ENCODE results near the gene KRTAP10-5. TPM values are rescaled to one million over a fixed set of nuclear protein-coding genes. Genes with fewer than 3 reads are reported as not detected.

KRTAP10-5 gene
- total RNA-seq, 1 experiment from 2014 or later, result not detected

DNA sequence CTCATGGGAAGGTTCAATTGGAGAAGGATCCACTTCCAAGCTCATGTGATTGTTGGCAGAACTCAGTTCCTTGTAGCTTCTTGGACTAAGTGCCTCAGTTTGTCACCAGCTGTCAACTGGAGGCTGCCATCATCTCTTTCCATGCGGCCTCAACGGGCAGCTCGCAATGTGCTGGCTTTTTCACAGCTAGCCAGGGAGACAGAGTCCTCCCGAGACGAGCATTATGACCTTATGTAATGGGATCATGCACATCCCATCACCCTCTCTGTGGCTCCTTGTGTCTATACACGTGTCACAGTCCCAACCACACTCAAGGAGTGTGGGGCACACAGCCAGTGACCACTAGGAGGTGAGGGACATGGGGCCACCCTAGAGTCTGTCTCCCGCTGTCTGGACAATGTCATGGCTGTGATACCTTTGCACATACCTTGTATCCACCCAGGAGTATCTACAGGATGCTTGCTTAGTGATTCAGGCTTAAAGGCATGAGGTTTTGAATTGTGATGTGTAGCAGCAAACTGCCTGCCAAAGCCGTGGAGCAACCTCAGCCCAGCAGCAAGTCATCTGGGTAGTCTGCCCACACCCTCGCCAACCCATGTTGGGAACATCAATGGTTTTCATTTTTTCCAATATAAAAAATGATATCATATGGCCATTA, 15.8 kb upstream of the KRTAP10-5 start (continued):
- TF ChIP-seq, protein P1, sequence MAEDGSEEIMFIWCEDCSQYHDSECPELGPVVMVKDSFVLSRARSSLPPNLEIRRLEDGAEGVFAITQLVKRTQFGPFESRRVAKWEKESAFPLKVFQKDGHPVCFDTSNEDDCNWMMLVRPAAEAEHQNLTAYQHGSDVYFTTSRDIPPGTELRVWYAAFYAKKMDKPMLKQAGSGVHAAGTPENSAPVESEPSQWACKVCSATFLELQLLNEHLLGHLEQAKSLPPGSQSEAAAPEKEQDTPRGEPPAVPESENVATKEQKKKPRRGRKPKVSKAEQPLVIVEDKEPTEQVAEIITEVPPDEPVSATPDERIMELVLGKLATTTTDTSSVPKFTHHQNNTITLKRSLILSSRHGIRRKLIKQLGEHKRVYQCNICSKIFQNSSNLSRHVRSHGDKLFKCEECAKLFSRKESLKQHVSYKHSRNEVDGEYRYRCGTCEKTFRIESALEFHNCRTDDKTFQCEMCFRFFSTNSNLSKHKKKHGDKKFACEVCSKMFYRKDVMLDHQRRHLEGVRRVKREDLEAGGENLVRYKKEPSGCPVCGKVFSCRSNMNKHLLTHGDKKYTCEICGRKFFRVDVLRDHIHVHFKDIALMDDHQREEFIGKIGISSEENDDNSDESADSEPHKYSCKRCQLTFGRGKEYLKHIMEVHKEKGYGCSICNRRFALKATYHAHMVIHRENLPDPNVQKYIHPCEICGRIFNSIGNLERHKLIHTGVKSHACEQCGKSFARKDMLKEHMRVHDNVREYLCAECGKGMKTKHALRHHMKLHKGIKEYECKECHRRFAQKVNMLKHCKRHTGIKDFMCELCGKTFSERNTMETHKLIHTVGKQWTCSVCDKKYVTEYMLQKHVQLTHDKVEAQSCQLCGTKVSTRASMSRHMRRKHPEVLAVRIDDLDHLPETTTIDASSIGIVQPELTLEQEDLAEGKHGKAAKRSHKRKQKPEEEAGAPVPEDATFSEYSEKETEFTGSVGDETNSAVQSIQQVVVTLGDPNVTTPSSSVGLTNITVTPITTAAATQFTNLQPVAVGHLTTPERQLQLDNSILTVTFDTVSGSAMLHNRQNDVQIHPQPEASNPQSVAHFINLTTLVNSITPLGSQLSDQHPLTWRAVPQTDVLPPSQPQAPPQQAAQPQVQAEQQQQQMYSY (CRISPR knock-in tag; IDR thresholded peaks at IDR 0.05), result no peak
- TF ChIP-seq ZNF671 (CRISPR knock-in tag; IDR thresholded peaks at IDR 0.05), result no peak
- TF ChIP-seq ATF1 (CRISPR knock-in tag; IDR thresholded peaks at IDR 0.05), result no peak
- TF ChIP-seq, protein P2, sequence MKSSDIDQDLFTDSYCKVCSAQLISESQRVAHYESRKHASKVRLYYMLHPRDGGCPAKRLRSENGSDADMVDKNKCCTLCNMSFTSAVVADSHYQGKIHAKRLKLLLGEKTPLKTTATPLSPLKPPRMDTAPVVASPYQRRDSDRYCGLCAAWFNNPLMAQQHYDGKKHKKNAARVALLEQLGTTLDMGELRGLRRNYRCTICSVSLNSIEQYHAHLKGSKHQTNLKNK (CRISPR knock-in tag; IDR thresholded peaks at IDR 0.05), result no peak
- TF ChIP-seq ZNF423 (CRISPR knock-in tag; IDR thresholded peaks at IDR 0.05), result no peak

DNA sequence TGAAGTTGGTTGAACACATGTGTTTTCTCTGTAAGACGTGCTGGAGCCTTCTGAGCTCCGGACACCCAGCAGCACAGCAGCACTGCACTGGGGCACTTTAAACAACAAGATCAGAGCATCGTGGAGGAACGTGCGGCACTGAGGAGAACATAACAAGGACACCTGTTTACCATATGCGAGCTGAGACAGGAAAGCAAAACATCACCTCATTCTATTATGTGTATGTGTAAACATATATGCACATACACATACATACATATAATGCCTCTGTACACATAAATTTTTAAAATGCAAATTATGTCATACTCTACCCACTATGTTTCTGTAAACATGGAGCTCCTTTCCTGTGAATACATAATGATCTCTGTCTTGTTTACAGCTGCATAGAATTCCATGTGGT, 15.1 kb upstream of the KRTAP10-5 start:
- ChIA-PET CTCF (interaction anchor here (1.4 kb wide), 1 partner anchor 108 kb away, joined by 3 read pairs; no protein-coding TSS in a partner anchor), POLR2A (no interaction called here)
- Mint-ChIP-seq H3K27me3 (ENCODE audit: low read depth) (no peaks in the 10 kb centered on the region; the same call in 1 of the 2 replicates), H3K4me3 (no peak overlapping the region), H3K27ac (no peak overlapping the region; the same call in 1 of the 2 replicates), H3K36me3 (no peaks in the 10 kb centered on the region), H3K9me3 (no peaks in the 10 kb centered on the region), H3K4me1 (peaks cover 51% of the 10 kb centered on the region)
- DNase-seq (ENCODE audit: low spot score), result no peak
- ATAC-seq, result no peak
- no peak for TF ChIP-seq TEAD1 (CRISPR knock-in tag; IDR thresholded peaks at IDR 0.05)
- TF ChIP-seq, protein P3, sequence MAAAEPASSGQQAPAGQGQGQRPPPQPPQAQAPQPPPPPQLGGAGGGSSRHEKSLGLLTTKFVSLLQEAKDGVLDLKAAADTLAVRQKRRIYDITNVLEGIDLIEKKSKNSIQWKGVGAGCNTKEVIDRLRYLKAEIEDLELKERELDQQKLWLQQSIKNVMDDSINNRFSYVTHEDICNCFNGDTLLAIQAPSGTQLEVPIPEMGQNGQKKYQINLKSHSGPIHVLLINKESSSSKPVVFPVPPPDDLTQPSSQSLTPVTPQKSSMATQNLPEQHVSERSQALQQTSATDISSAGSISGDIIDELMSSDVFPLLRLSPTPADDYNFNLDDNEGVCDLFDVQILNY (CRISPR knock-in tag; IDR thresholded peaks at IDR 0.05), result no peak
- no peak for TF ChIP-seq ZNF138 (CRISPR knock-in tag; conservative IDR thresholded peaks at IDR 0.05)
- TF ChIP-seq, protein P4, sequence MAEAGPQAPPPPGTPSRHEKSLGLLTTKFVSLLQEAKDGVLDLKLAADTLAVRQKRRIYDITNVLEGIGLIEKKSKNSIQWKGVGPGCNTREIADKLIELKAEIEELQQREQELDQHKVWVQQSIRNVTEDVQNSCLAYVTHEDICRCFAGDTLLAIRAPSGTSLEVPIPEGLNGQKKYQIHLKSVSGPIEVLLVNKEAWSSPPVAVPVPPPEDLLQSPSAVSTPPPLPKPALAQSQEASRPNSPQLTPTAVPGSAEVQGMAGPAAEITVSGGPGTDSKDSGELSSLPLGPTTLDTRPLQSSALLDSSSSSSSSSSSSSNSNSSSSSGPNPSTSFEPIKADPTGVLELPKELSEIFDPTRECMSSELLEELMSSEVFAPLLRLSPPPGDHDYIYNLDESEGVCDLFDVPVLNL (CRISPR knock-in tag; IDR thresholded peaks at IDR 0.05; ENCODE audit: borderline replicate concordance, low read depth), result no peak
- TF ChIP-seq, protein P5, sequence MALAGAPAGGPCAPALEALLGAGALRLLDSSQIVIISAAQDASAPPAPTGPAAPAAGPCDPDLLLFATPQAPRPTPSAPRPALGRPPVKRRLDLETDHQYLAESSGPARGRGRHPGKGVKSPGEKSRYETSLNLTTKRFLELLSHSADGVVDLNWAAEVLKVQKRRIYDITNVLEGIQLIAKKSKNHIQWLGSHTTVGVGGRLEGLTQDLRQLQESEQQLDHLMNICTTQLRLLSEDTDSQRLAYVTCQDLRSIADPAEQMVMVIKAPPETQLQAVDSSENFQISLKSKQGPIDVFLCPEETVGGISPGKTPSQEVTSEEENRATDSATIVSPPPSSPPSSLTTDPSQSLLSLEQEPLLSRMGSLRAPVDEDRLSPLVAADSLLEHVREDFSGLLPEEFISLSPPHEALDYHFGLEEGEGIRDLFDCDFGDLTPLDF (CRISPR knock-in tag; IDR thresholded peaks at IDR 0.05), result no peak
- no peak for TF ChIP-seq GRHL2 (CRISPR knock-in tag; IDR thresholded peaks at IDR 0.05; ENCODE audit: insufficient replicate concordance, severe bottlenecking)
- TF ChIP-seq FOXJ3 (CRISPR knock-in tag; IDR thresholded peaks at IDR 0.05; ENCODE audit: borderline replicate concordance), result no peak
- no peak for TF ChIP-seq TP53 (CRISPR knock-in tag; IDR thresholded peaks at IDR 0.05)
- no peak for TF ChIP-seq MYBL2 (CRISPR knock-in tag; IDR thresholded peaks at IDR 0.05)
- no peak for TF ChIP-seq GTF2I (CRISPR knock-in tag; conservative IDR thresholded peaks at IDR 0.05)
- TF ChIP-seq, protein P6, sequence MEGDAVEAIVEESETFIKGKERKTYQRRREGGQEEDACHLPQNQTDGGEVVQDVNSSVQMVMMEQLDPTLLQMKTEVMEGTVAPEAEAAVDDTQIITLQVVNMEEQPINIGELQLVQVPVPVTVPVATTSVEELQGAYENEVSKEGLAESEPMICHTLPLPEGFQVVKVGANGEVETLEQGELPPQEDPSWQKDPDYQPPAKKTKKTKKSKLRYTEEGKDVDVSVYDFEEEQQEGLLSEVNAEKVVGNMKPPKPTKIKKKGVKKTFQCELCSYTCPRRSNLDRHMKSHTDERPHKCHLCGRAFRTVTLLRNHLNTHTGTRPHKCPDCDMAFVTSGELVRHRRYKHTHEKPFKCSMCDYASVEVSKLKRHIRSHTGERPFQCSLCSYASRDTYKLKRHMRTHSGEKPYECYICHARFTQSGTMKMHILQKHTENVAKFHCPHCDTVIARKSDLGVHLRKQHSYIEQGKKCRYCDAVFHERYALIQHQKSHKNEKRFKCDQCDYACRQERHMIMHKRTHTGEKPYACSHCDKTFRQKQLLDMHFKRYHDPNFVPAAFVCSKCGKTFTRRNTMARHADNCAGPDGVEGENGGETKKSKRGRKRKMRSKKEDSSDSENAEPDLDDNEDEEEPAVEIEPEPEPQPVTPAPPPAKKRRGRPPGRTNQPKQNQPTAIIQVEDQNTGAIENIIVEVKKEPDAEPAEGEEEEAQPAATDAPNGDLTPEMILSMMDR (IDR thresholded peaks at IDR 0.05), result no peak
- no peak for TF ChIP-seq MXD4 (CRISPR knock-in tag; IDR thresholded peaks at IDR 0.05; ENCODE audit: borderline replicate concordance)
